SU-DHL-6 (cell line): ENCODE results near the gene BRAP.
"Not testable (repeated sequence)": the region's sequence is repeated elsewhere in the genome, so short reads cannot be mapped to it uniquely, and the experiment has no call there.

Experiments used
- H2AFZ ChIP-seq: fragments of 200-600 bp; sonication (generic); 2 replicates; pipeline ENCODE4 v1.6.1; 2014; ENCODE audit warnings: low read depth, mild to moderate bottlenecking, moderate library complexity, mixed read lengths, antibody characterized with exemption, low read length; ENCODE audit not compliant: severe bottlenecking
- H3F3A ChIP-seq: fragments of 200-600 bp; shearing (Covaris generic); 2 replicates; pipeline ENCODE4 v1.6.0; 2016; ENCODE audit warnings: antibody characterized with exemption, mild to moderate bottlenecking; ENCODE audit not compliant: insufficient read depth
- H3K27ac ChIP-seq: fragments of 200-600 bp; sonication (generic); 2 replicates; pipeline ENCODE4 v1.5.1; 2016; ENCODE audit warnings: low read depth, mild to moderate bottlenecking, low read length, moderate library complexity, mixed read lengths
- H3K27me3 ChIP-seq: fragments of 200-600 bp; sonication (generic), shearing (Covaris generic); 2 replicates; pipeline ENCODE4 v1.6.0; 2014; ENCODE audit warnings: mild to moderate bottlenecking, low read length
- H3K36me3 ChIP-seq: fragments of 200-600 bp; sonication (generic); 2 replicates; pipeline ENCODE4 v1.6.1; 2014; ENCODE audit warnings: mild to moderate bottlenecking, low read length, mixed read lengths
- H3K4me2 ChIP-seq: fragments of 300-600, 200-600 bp; shearing (Covaris generic), sonication (generic); 2 replicates; pipeline ENCODE4 v1.6.0; 2014; ENCODE audit warnings: low read length, low read depth, mild to moderate bottlenecking; ENCODE audit not compliant: poor library complexity, severe bottlenecking
- H3K4me3 ChIP-seq: fragments of 200-600 bp; sonication (generic); 2 replicates; pipeline ENCODE4 v1.5.1; 2014; ENCODE audit warnings: antibody characterized with exemption, low read length, mild to moderate bottlenecking, mixed read lengths; ENCODE audit not compliant: insufficient read depth, poor library complexity, severe bottlenecking
- H3K79me2 ChIP-seq: fragments of 200-600 bp; sonication (generic); 2 replicates; pipeline ENCODE4 v1.6.1; 2014; ENCODE audit warnings: mild to moderate bottlenecking, low read length, moderate library complexity; ENCODE audit not compliant: insufficient read depth
- H3K9ac ChIP-seq: fragments of 200-600 bp; sonication (generic); 2 replicates; pipeline ENCODE4 v1.7.0; 2014; ENCODE audit warnings: mild to moderate bottlenecking, low read length
- H3K9me2 ChIP-seq: fragments of 200-600 bp; sonication (generic); replicated peaks from 2 replicates; pipeline ENCODE4 v1.6.1; 2014; ENCODE audit warnings: low read length; ENCODE audit not compliant: insufficient read depth
- H3K9me3 ChIP-seq: fragments of 200-600 bp; sonication (generic); 2 replicates; pipeline ENCODE4 v1.6.1; 2014; ENCODE audit warnings: low read length, mixed read lengths; ENCODE audit not compliant: insufficient read depth
- H4K20me1 ChIP-seq: fragments of 200-600 bp; sonication (generic); 2 replicates; pipeline ENCODE4 v1.6.1; 2014; ENCODE audit warnings: low read depth, mild to moderate bottlenecking, antibody characterized with exemption, low read length, moderate library complexity, mixed read lengths
- CTCF ChIP-seq: fragments of 200-600 bp; sonication (generic); IDR thresholded peaks from one replicate; pipeline ENCODE4 v1.5.1; 2017; ENCODE audit warnings: antibody characterized with exemption, mild to moderate bottlenecking, low read length, moderate library complexity; ENCODE audit not compliant: insufficient read depth, poor library complexity, severe bottlenecking
- EZH2phosphoT487 ChIP-seq: fragments of 200-600 bp; sonication (generic), shearing (Covaris generic); conservative IDR thresholded peaks from 2 replicates; pipeline ENCODE4 v1.6.1; 2018; ENCODE audit warnings: mild to moderate bottlenecking, antibody characterized with exemption, low read length, moderate library complexity, mixed read lengths

BRAP gene

GRCh38 chr12:111730420-111730819 lies 44.7 kb upstream of the BRAP start:
- TF ChIP-seq CTCF (no peak), EZH2phosphoT487 (no peak)
- H3K79me2 ChIP-seq, result no peaks in the 10 kb centered on the region
- H3K4me2 ChIP-seq, result peak overlapping the region; percentile 65
- no peaks in the 10 kb centered on the region for H3K9me2 ChIP-seq
- peak overlapping the region; percentile 33 for H3K4me3 ChIP-seq
- peaks cover 8% of the 10 kb centered on the region; the same call in 1 of the 2 replicates for H3K9me3 ChIP-seq
- H3K27ac ChIP-seq, result peak overlapping the region; percentile 98
- peak overlapping the region; percentile 55 for H3K9ac ChIP-seq
- no peaks in the 10 kb centered on the region for H4K20me1 ChIP-seq
- H3K36me3 ChIP-seq, result peaks cover 6% of the 10 kb centered on the region; the same call in 1 of the 2 replicates
- peak overlapping the region; percentile 35 for H2AFZ ChIP-seq
- H3F3A ChIP-seq, result peaks cover 26% of the 10 kb centered on the region
- no peaks in the 10 kb centered on the region for H3K27me3 ChIP-seq

- Histone ChIP-seq H3K27me3 (no peaks in the 10 kb centered on the region), H3K4me2 (no peak overlapping the region), H2AFZ (no peak overlapping the region), H3K27ac (peak overlapping the region; percentile 9; the same call in 1 of the 2 replicates), H3K36me3 (peaks cover 6% of the 10 kb centered on the region; the same call in 1 of the 2 replicates), H3K79me2 (no peaks in the 10 kb centered on the region), H3K9me3 (peaks cover 8% of the 10 kb centered on the region; the same call in 1 of the 2 replicates), H3K4me3 (no peak overlapping the region), H3K9me2 (no peaks in the 10 kb centered on the region), H3F3A (peaks cover 26% of the 10 kb centered on the region), H4K20me1 (no peaks in the 10 kb centered on the region), H3K9ac (no peak overlapping the region)
- no peak for TF ChIP-seq CTCF
- TF ChIP-seq EZH2phosphoT487, result no peak
These were observed 43.0 kb upstream of the BRAP start for GRCh38 chr12:111728795-111729194.

GRCh38 chr12:111723646-111724360 lies 38.0 kb upstream of the BRAP start:
- H3F3A ChIP-seq, H3K9me2 ChIP-seq, H3K4me3 ChIP-seq, H3K27me3 ChIP-seq, H3K79me2 ChIP-seq, H3K36me3 ChIP-seq, H3K9ac ChIP-seq, H3K4me2 ChIP-seq, H2AFZ ChIP-seq, H3K27ac ChIP-seq, H3K9me3 ChIP-seq, H4K20me1 ChIP-seq: not testable (repeated sequence)

GRCh38 chr12:111720457-111720856 lies 34.7 kb upstream of the BRAP start:
- no peaks in the 10 kb centered on the region for H3K79me2 ChIP-seq
- H3K4me2 ChIP-seq, result no peak overlapping the region
- peaks cover 3% of the 10 kb centered on the region for H3F3A ChIP-seq
- H3K27me3 ChIP-seq, result no peaks in the 10 kb centered on the region
- H3K9me3 ChIP-seq, result no peaks in the 10 kb centered on the region
- no peak overlapping the region for H2AFZ ChIP-seq
- no peak overlapping the region for H3K9ac ChIP-seq
- H3K9me2 ChIP-seq, result no peaks in the 10 kb centered on the region
- H4K20me1 ChIP-seq, result no peaks in the 10 kb centered on the region
- H3K27ac ChIP-seq, result no peak overlapping the region
- TF ChIP-seq CTCF, result no peak
- no peak for TF ChIP-seq EZH2phosphoT487
- H3K36me3 ChIP-seq, result no peaks in the 10 kb centered on the region
- no peak overlapping the region for H3K4me3 ChIP-seq

GRCh38 chr12:111719316-111719715 lies 33.6 kb upstream of the BRAP start:
- H3K27me3 ChIP-seq, H3K9me2 ChIP-seq, H3K9ac ChIP-seq, H3F3A ChIP-seq, H3K79me2 ChIP-seq, H3K27ac ChIP-seq, H3K9me3 ChIP-seq, H2AFZ ChIP-seq, H3K4me2 ChIP-seq, H4K20me1 ChIP-seq, H3K36me3 ChIP-seq, H3K4me3 ChIP-seq: not testable (repeated sequence)
